Pancreas (tissue), 10 donors: ENCODE results near the gene RIN1. TPM values are rescaled to one million over a fixed set of nuclear protein-coding genes. Genes with fewer than 3 reads are reported as not detected.

Source experiments
- ATAC-seq, 4 donors: fragments of 200-7000 bp; cut with Tn5 transposase; one replicate each; pipeline versions ENCODE4 v1.8.0 to v1.9.1; 2020; ENCODE audit warnings: mild to moderate bottlenecking in 4 of 4, moderate library complexity in 4 of 4
- DNase-seq, 6 donors: peaks; one replicate each; pipeline ENCODE4 v3.0.0-alpha.2; 2020
- FAIRE-seq: peaks from 2 replicates; lab custom pipeline; 2012; peaks lifted over from hg19 to GRCh38; lab: Jason Lieb, UNC
- H3K27ac ChIP-seq, 4 donors: fragments of 200-600 bp; sonication (generic); 1 replicate in 3 of 4; 2 replicates in 1 of 4; pipeline versions ENCODE4 v1.5.0 to v1.8.0; 2020
- H3K27me3 ChIP-seq, 4 donors: fragments of 200-600 bp; one replicate each; pipeline ENCODE4 v1.8.0; 2021
- H3K36me3 ChIP-seq, 3 donors: fragments of 200-600 bp; sonication (generic) in 1 of 3; one replicate each; pipeline versions ENCODE4 v1.5.0 to v1.8.0; 2020 to 2021
- H3K4me1 ChIP-seq, 3 donors: fragments of 200-600 bp; one replicate each; pipeline ENCODE4 v1.8.0; 2021
- H3K4me3 ChIP-seq, 4 donors: fragments of 200-600 bp; sonication (generic) in 2 of 4; one replicate each; pipeline versions ENCODE4 v1.5.0 to v1.8.0; 2020 to 2021
- H3K9me3 ChIP-seq, 4 donors: fragments of 200-600 bp; one replicate each; pipeline ENCODE4 v1.8.0; 2021
- CTCF ChIP-seq, 4 donors: fragments of 200-600 bp; sonication (generic) in 3 of 4; IDR thresholded peaks; one replicate each; pipeline versions ENCODE4 v1.5.0 to v1.8.0; 2021; ENCODE audit warnings: antibody characterized with exemption in 4 of 4
- WGBS, 2 donors: extraction: QIAGEN DNeasy Blood & Tissue Kit; methylation state at CpG; one replicate each; pipeline ENCODE4 v1.1.7; 2013; 5-methylcytosine and 5-hydroxymethylcytosine counted together
- intact Hi-C, 3 donors: fragments of 100-400 bp; cut with DNase I; formaldehyde crosslinking; loops; one replicate each; pipeline versions ENCODE4 v1.11.1 to v1.14.2; 2022
- polyA plus RNA-seq, 2 donors: library from polyadenylated mRNA; stranded (reverse); fragments of 200-250 nt; gene quantifications; one replicate each; pipeline ENCODE4 v1.2.3, GENCODE V29; 2013
- total RNA-seq, 6 donors: library from RNA; stranded (reverse); fragmentation: NEBNext Ultra II Directional in 4 of 6; extraction: Animal tissue kit (Norgen Biotek cat#: 25700) in 4 of 6; gene quantifications; one replicate each; pipeline versions ENCODE4 v1.2.1 to v1.2.4, GENCODE V29; 2021 to 2023
- donor health status: healthy with polysubstance abuse.
- donor health status: DM: no; HTN: no; CAD: no; lungs with moderate emphysema.
- donor health status: DM: no; HTN: no; CAD: no.
- donor health status: control.
- donor health status: control.
- donor health status: Bipolar disorder and iron deficiency.
- donor health status: DM: yes; HTN: yes; CAD: no.
- donor health status: DM: no; HTN: no; CAD: no.
- donor health status: DM: no; HTN: no; CAD: no.
- donor health status: DM: yes; HTN: yes; CAD: no.

Gene RIN1
- total and polyA plus RNA-seq, 8 donors, result 2.7 to 15.7 (median 4.8) TPM

GRCh38 chr11:66349084-66349386 lies 12.8 kb upstream of the RIN1 start:
- DNase-seq (no peak), ATAC-seq (no peak), FAIRE-seq (no peak)
- intact Hi-C loops, result no loop called here
- TF ChIP-seq CTCF (IDR thresholded peaks at IDR 0.05), result no peak
- Histone ChIP-seq H3K27ac (peak overlapping the region in 2 of 4 donors; percentile 89 to 93), H3K4me1 (peaks cover 8 to 43% (median 29%) of the 10 kb centered on the region in 3 donors), H3K36me3 (no peaks in the 10 kb centered on the region), H3K27me3 (no peaks in the 10 kb centered on the region), H3K9me3 (no peaks in the 10 kb centered on the region), H3K4me3 (no peak overlapping the region)
- WGBS, 2 donors, result 18 to 35% methylated on average over 2 of the region's 2 CpGs

- no peaks in the 10 kb centered on the region for H3K9me3 ChIP-seq
- H3K36me3 ChIP-seq, result no peaks in the 10 kb centered on the region
- H3K4me1 ChIP-seq, result peaks cover 8 to 50% (median 34%) of the 10 kb centered on the region in 3 donors
- intact Hi-C loops, result no loop called here
- H3K27ac ChIP-seq, result peak within 1 kb of the TSS; percentile 89 to 96 (median 93)
- peak; percentile 82 to 95 (median 88) for DNase-seq
- 0 to 1% methylated on average over 68 to 100 of the region's 101 CpGs for WGBS, 2 donors
- FAIRE-seq, result no peak
- peak within 1 kb of the TSS; percentile 77 to 91 (median 87) for H3K4me3 ChIP-seq
- peak; percentile 45 to 68 (median 49) for ATAC-seq
- TF ChIP-seq CTCF (IDR thresholded peaks at IDR 0.05), result no peak
- no peaks in the 10 kb centered on the region for H3K27me3 ChIP-seq
Observed at GRCh38 chr11:66347425-66348276, 11.4 kb upstream of the RIN1 start, which contains the start of gene B4GAT1. TSS of gene B4GAT1 (minus strand) at chr11:66347629. CDS start at chr11:66347545, 84 bp downstream.

- DNase-seq, result peak in 4 of 6 donors; percentile 55 to 87 (median 69)
- TF ChIP-seq CTCF (IDR thresholded peaks at IDR 0.05), result no peak
- H3K4me1 ChIP-seq, result peaks cover 8 to 44% (median 26%) of the 10 kb centered on the region in 3 donors
Observed at GRCh38 chr11:66346476-66347424, 10.5 kb upstream of the RIN1 start.

GRCh38 chr11:66345316-66345649 lies 9.0 kb upstream of the RIN1 start:
- no peaks in the 10 kb centered on the region for H3K9me3 ChIP-seq
- FAIRE-seq (no peak), ATAC-seq (peak; percentile 2 to 11 (median 6)), DNase-seq (no peak)
- intact Hi-C loops, result no loop called here
- 3% methylated on average over 7 of the region's 7 CpGs for WGBS, 2 donors
- TF ChIP-seq CTCF (IDR thresholded peaks at IDR 0.05), result no peak
- peak overlapping the region; percentile 70 to 89 (median 77) for H3K27ac ChIP-seq
- H3K4me3 ChIP-seq, result peak overlapping the region; percentile 55 to 91 (median 88)
- peaks cover 5 to 38% (median 23%) of the 10 kb centered on the region in 3 donors for H3K4me1 ChIP-seq
- peaks cover 0 to 15% (median 3%) of the 10 kb centered on the region in 3 donors for H3K36me3 ChIP-seq
- H3K27me3 ChIP-seq, result no peaks in the 10 kb centered on the region

More at GRCh38 chr11:66346476-66347424, 10.5 kb upstream of the RIN1 start:
- no peaks in the 10 kb centered on the region for H3K36me3 ChIP-seq
- FAIRE-seq, result no peak
- H3K27me3 ChIP-seq, result no peaks in the 10 kb centered on the region
- peak overlapping the region; percentile 77 to 91 (median 87) for H3K4me3 ChIP-seq
- H3K27ac ChIP-seq, result peak overlapping the region; percentile 89 to 96 (median 93)
- ATAC-seq, result peak; percentile 14 to 36 (median 24)
- H3K9me3 ChIP-seq, result no peaks in the 10 kb centered on the region
- intact Hi-C loops, result no loop called here
- 11 to 14% methylated on average over 68 of the region's 68 CpGs for WGBS, 2 donors
